Adrenal gland (tissue), 5 donors: ENCODE results near the gene ITGA1.

Source experiments
- POLR2A ChIP-seq, 2 donors: fragments of 450-650 bp; IDR thresholded peaks; one replicate each; pipeline ENCODE4 v1.6.1; 2017; ENCODE audit warnings: antibody characterized with exemption in 2 of 2, mild to moderate bottlenecking in 2 of 2, moderate library complexity in 1 of 2
- TF ChIP-seq, protein P1 (sequence below), 6 experiments: fragments of 450-650 bp in 4 of 6; fragments of 200-600 bp in 2 of 6; sonication (generic) in 1 of 6; IDR thresholded peaks; 1 replicate in 5 of 6; 2 replicates in 1 of 6; pipeline versions ENCODE4 v1.5.1 to v1.8.0; 2016 to 2021; ENCODE audit warnings: antibody characterized with exemption in 6 of 6, mild to moderate bottlenecking in 2 of 6, moderate library complexity in 1 of 6
- donor health status: DM: no; HTN: no; CAD: no.

DNA sequence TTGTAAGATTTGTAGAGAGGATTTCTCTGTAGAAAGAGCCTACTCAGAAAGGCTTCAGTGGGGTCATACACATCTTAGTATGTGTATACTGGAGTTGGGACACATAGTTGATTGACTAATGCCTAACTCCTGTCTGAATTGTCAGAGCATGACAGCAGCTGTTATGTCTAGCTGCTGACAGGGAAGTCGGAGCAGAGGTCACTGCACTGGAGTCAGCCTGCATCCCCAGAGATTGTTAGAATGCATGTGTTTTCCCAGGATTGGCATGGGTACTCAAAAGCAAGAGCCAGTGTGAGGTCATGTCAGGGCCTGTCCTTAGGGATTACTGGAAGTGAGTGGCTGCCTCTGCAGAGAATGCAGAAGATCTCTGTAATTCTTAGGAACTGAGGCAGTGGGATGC, 82.7 kb downstream of the ITGA1 start:
- TF ChIP-seq POLR2A (IDR thresholded peaks at IDR 0.05) = no peak
- TF ChIP-seq, protein P1, sequence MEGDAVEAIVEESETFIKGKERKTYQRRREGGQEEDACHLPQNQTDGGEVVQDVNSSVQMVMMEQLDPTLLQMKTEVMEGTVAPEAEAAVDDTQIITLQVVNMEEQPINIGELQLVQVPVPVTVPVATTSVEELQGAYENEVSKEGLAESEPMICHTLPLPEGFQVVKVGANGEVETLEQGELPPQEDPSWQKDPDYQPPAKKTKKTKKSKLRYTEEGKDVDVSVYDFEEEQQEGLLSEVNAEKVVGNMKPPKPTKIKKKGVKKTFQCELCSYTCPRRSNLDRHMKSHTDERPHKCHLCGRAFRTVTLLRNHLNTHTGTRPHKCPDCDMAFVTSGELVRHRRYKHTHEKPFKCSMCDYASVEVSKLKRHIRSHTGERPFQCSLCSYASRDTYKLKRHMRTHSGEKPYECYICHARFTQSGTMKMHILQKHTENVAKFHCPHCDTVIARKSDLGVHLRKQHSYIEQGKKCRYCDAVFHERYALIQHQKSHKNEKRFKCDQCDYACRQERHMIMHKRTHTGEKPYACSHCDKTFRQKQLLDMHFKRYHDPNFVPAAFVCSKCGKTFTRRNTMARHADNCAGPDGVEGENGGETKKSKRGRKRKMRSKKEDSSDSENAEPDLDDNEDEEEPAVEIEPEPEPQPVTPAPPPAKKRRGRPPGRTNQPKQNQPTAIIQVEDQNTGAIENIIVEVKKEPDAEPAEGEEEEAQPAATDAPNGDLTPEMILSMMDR (IDR thresholded peaks at IDR 0.05) = no peak
